IMR-90 (cell line): Measurements from ENCODE around the gene CTNNA1. TPM values are rescaled to one million over a fixed set of nuclear protein-coding genes. Genes with fewer than 3 reads are reported as not detected.

Experiments used
- ATAC-seq: fragments of 200-7000 bp; cut with Tn5 transposase; 2 replicates; pipeline ENCODE4 v1.9.1; 2020; ENCODE audit warnings: low read depth, mild to moderate bottlenecking, moderate library complexity
- BruUV-seq: library from RNA; stranded (reverse); fragments of 400-500 nt; replicated peaks from 2 replicates; lab custom pipeline; 2021; lab: Mats Ljungman, UMichigan
- CTCF ChIA-PET: fragments of 300-600 bp; formaldehyde crosslinking; extraction: SDS; loops from one replicate; lab custom pipeline; 2021; ENCODE audit warnings: antibody characterized with exemption; lab: Yijun Ruan, JAX
- POLR2A ChIA-PET: fragments of 300-600 bp; sonication (Branson Sonifier 250); formaldehyde crosslinking; loops from one replicate; lab custom pipeline; 2022; ENCODE audit warnings: antibody characterized with exemption; ENCODE audit not compliant: unreplicated experiment; lab: Charles Lee
- DNase-seq: peaks from one replicate; pipeline ENCODE4 v3.0.0; 2013
- H2AFZ ChIP-seq: replicated peaks from 2 replicates; pipeline ENCODE3; 2013; ENCODE audit warnings: low read length, mild to moderate bottlenecking; ENCODE audit not compliant: poor library complexity
- H2AK5ac ChIP-seq: 2 replicates; pipeline ENCODE4 v1.6.1; 2013; ENCODE audit warnings: low read depth, low read length, inconsistent platforms
- H2AK9ac ChIP-seq: replicated peaks from 2 replicates; pipeline ENCODE3; 2013; ENCODE audit warnings: mild to moderate bottlenecking, low read depth, low read length, moderate library complexity; ENCODE audit not compliant: poor library complexity
- H2BK120ac ChIP-seq: 2 replicates; pipeline ENCODE4 v1.6.1; 2013; ENCODE audit warnings: low read depth, low read length, inconsistent platforms
- H2BK15ac ChIP-seq: 3 replicates; pipeline ENCODE4 v1.6.1; 2013; ENCODE audit warnings: low read depth, low read length, inconsistent platforms
- H2BK20ac ChIP-seq: 2 replicates; pipeline ENCODE4 v1.6.1; 2013; ENCODE audit warnings: low read depth, mild to moderate bottlenecking, inconsistent platforms, low read length, moderate library complexity
- H2BK5ac ChIP-seq: 2 replicates; pipeline ENCODE4 v1.6.1; 2013; ENCODE audit warnings: mild to moderate bottlenecking, low read depth, low read length, inconsistent platforms; ENCODE audit not compliant: poor library complexity, severe bottlenecking
- H3K14ac ChIP-seq: replicated peaks from 2 replicates; pipeline ENCODE4 v1.6.1; 2013; ENCODE audit warnings: low read depth, low read length, inconsistent platforms
- H3K18ac ChIP-seq: 2 replicates; pipeline ENCODE4 v1.6.1; 2013; ENCODE audit warnings: low read depth, low read length, control low read depth
- H3K23ac ChIP-seq: 2 replicates; pipeline ENCODE4 v1.6.1; 2013; ENCODE audit warnings: low read depth, low read length, inconsistent platforms
- H3K27ac ChIP-seq: 2 replicates; pipeline ENCODE4 v1.5.1; 2013; ENCODE audit warnings: mild to moderate bottlenecking, control low read depth, low read length; ENCODE audit not compliant: insufficient read depth
- H3K27me3 ChIP-seq: 2 replicates; pipeline ENCODE4 v1.6.1; 2013; ENCODE audit warnings: low read length; ENCODE audit not compliant: control insufficient read depth, insufficient read depth
- H3K36me3 ChIP-seq: 2 replicates; pipeline ENCODE4 v1.6.1; 2013; ENCODE audit warnings: low read length, mixed read lengths; ENCODE audit not compliant: control insufficient read depth, insufficient read depth
- H3K4ac ChIP-seq: 2 replicates; pipeline ENCODE4 v1.6.1; 2013; ENCODE audit warnings: low read depth, low read length, inconsistent platforms
- H3K4me1 ChIP-seq: 2 replicates; pipeline ENCODE4 v1.6.1; 2013; ENCODE audit warnings: low read length, mixed read lengths; ENCODE audit not compliant: control insufficient read depth, insufficient read depth
- H3K4me2 ChIP-seq: 2 replicates; pipeline ENCODE4 v1.6.1; 2013; ENCODE audit warnings: low read depth, mild to moderate bottlenecking, control low read depth, low read length, moderate library complexity
- H3K4me3 ChIP-seq: 2 replicates; pipeline ENCODE4 v1.5.1; 2013; ENCODE audit warnings: low read depth, mild to moderate bottlenecking, control low read depth, low read length, moderate library complexity; ENCODE audit not compliant: insufficient read depth
- H3K56ac ChIP-seq: 2 replicates; pipeline ENCODE4 v1.6.1; 2013; ENCODE audit warnings: low read length, inconsistent platforms; ENCODE audit not compliant: insufficient read depth; ENCODE audit errors: extremely low read depth
- H3K79me1 ChIP-seq, 2 experiments: 2 replicates each; pipeline ENCODE4 v1.6.1; 2013; ENCODE audit warnings: low read length in 2 of 2, inconsistent platforms in 1 of 2, low read depth in 1 of 2
- H3K9ac ChIP-seq: 2 replicates; pipeline ENCODE4 v1.6.1; 2013; ENCODE audit warnings: low read depth, low read length, control low read depth
- H3K9me1 ChIP-seq: 2 replicates; pipeline ENCODE4 v1.6.1; 2013; ENCODE audit warnings: low read length, inconsistent platforms; ENCODE audit not compliant: insufficient read depth
- H3K9me3 ChIP-seq: 2 replicates; pipeline ENCODE4 v1.6.1; 2013; ENCODE audit warnings: low read length; ENCODE audit not compliant: control insufficient read depth, insufficient read depth
- H4K20me1 ChIP-seq: 2 replicates; pipeline ENCODE4 v1.6.1; 2013; ENCODE audit warnings: low read length, inconsistent platforms; ENCODE audit not compliant: insufficient read depth
- H4K5ac ChIP-seq: 2 replicates; pipeline ENCODE4 v1.6.1; 2013; ENCODE audit warnings: mild to moderate bottlenecking, low read depth, low read length, control low read depth
- H4K8ac ChIP-seq, 2 experiments: 2 replicates each; pipeline ENCODE4 v1.6.1; 2013; ENCODE audit warnings: low read depth in 2 of 2, low read length in 2 of 2, control low read depth in 1 of 2, inconsistent platforms in 1 of 2
- H4K91ac ChIP-seq: 2 replicates; pipeline ENCODE4 v1.6.1; 2013; ENCODE audit warnings: low read depth, low read length, inconsistent platforms; ENCODE audit not compliant: insufficient read depth
- CEBPB ChIP-seq: IDR thresholded peaks from 2 replicates; pipeline ENCODE4 v1.6.1; 2012; ENCODE audit warnings: low read depth, low read length, improper control_type of control experiment
- NFE2L2 ChIP-seq: fragments of 150-350 bp; IDR thresholded peaks from 2 replicates; pipeline ENCODE4 v1.6.1; 2016; ENCODE audit warnings: low read depth, mild to moderate bottlenecking, low read length
- RCOR1 ChIP-seq: IDR thresholded peaks from 2 replicates; pipeline ENCODE4 v1.6.1; 2012; ENCODE audit warnings: mild to moderate bottlenecking, low read length, improper control_type of control experiment; ENCODE audit not compliant: insufficient replicate concordance
- WGBS, 2 experiments: methylation state at CpG; one replicate each; pipeline versions ENCODE4 v1.1.5 to v1.1.7; 2013; ENCODE audit warnings: missing lambda C conversion rate in 2 of 2; ENCODE audit not compliant: insufficient read length in 1 of 2; ENCODE audit errors: extremely low coverage in 2 of 2; 5-methylcytosine and 5-hydroxymethylcytosine counted together
- dilution Hi-C: fragments of 300-500 bp; cut with HindIII; formaldehyde crosslinking; loops from one replicate; pipeline ENCODE4 v1.14.3; 2018; ENCODE audit warnings: low sequenced_read_pairs; ENCODE audit not compliant: unreplicated experiment
- in situ Hi-C: fragments of 300-500 bp; cut with MboI; formaldehyde crosslinking; loops from 3 replicates; pipeline ENCODE4 v1.14.3; 2019; ENCODE audit warnings: low sequenced_read_pairs, inconsistent platforms, mixed read lengths
- intact Hi-C: fragments of 100-400 bp; cut with micrococcal nuclease; formaldehyde crosslinking; loops from 2 replicates; pipeline ENCODE4 v1.10.0; 2022
- polyA plus RNA-seq, 3 experiments: library from polyadenylated mRNA; depleted of rRNA; stranded (reverse); fragments of >200 nt; gene quantifications; 2 replicates each; pipeline ENCODE4 v1.2.3, GENCODE V29; 2012; ENCODE audit warnings: low replicate concordance in 1 of 3
- total RNA-seq: library from RNA; depleted of rRNA; stranded (reverse); fragments of >200 nt; gene quantifications from 2 replicates; pipeline ENCODE4 v1.2.3, GENCODE V29; 2012

The CTNNA1 gene
- total and polyA plus RNA-seq, 2 of the 4 experiments (the other 2 are of a cell fraction), result 220 to 471 TPM

DNA sequence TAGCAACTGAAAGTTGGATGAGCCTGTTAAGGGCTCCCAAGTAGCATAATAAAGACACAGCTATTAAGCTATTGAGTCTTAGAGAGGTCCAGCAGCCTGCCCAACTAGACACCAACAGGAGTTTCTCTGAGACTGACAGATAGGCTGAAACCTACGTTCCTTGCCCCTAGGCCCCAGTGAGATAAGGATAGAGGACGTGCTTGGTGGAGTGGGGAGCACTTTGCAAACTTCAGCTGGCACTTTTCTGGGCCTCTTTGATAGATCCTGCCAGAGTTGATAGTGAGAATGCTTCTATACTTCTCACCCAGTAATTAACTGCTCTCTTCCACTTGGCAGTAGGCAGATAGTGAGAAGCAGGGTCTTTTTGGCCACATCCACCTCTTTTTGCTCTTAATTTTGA, 20.8 kb upstream of the CTNNA1 start:
- in situ Hi-C loops, result no loop called here
- no TSS peak for BruUV-seq

More for the DNA sequence above, 20.8 kb upstream of the CTNNA1 start:
- Histone ChIP-seq H3K56ac (no peak overlapping the region), H2BK5ac (no peak overlapping the region), H3K4me1 (no peaks in the 10 kb centered on the region), H3K4me3 (no peak overlapping the region), H2BK20ac (no peak overlapping the region), H3K79me1 (no peaks in the 10 kb centered on the region), H2AK5ac (no peak overlapping the region), H3K9ac (no peak overlapping the region), H3K23ac (no peak overlapping the region), H2AK9ac (no peak overlapping the region), H3K4me2 (no peak overlapping the region), H3K4ac (no peak overlapping the region), H4K20me1 (no peaks in the 10 kb centered on the region), H3K27ac (no peak overlapping the region), H4K5ac (no peak overlapping the region), H2AFZ (no peak overlapping the region), H4K8ac (no peak overlapping the region), H3K9me3 (no peaks in the 10 kb centered on the region), H3K18ac (no peak overlapping the region), H3K14ac (no peak overlapping the region), H2BK120ac (no peak overlapping the region), H3K27me3 (peaks cover 12% of the 10 kb centered on the region), H3K36me3 (no peaks in the 10 kb centered on the region), H2BK15ac (no peak overlapping the region), H4K91ac (no peak overlapping the region), H3K9me1 (no peaks in the 10 kb centered on the region)
- WGBS, 2 experiments, result no CpG with 5 or more reads among the region's 2 CpGs
- no peak for DNase-seq
- no peak for ATAC-seq
- intact Hi-C loops (no loop called here), dilution Hi-C loops (no loop called here)
- ChIA-PET POLR2A (no interaction called here), CTCF (no interaction called here)
- TF ChIP-seq RCOR1 (no peak), NFE2L2 (no peak), CEBPB (no peak)
